Adipocyte (in vitro differentiated cells): ENCODE results near the gene MICA.
A peak's percentile ranks its signal among the peaks of the same experiment; 100 is the strongest.
"Not testable (repeated sequence)": the region's sequence is repeated elsewhere in the genome, so short reads cannot be mapped to it uniquely, and the experiment has no call there.

Source experiments
- DNase-seq: peaks from one replicate; pipeline ENCODE4 v3.0.0-alpha.2; 2015; ENCODE audit warnings: low read depth
- H3K27me3 ChIP-seq: replicated peaks from 2 replicates; pipeline ENCODE4 v1.7.0; 2013; ENCODE audit warnings: mild to moderate bottlenecking, low read length, moderate library complexity; ENCODE audit not compliant: control insufficient read depth, insufficient read depth
- H3K36me3 ChIP-seq: 2 replicates; pipeline ENCODE4 v1.7.0; 2013; ENCODE audit warnings: low read length, mild to moderate bottlenecking, moderate library complexity; ENCODE audit not compliant: control insufficient read depth, insufficient read depth, severe bottlenecking
- H3K4me1 ChIP-seq: 2 replicates; pipeline ENCODE4 v1.7.0; 2013; ENCODE audit warnings: mild to moderate bottlenecking, low read length, moderate library complexity; ENCODE audit not compliant: control insufficient read depth, insufficient read depth
- H3K4me3 ChIP-seq: 2 replicates; pipeline ENCODE4 v1.7.0; 2013; ENCODE audit warnings: mild to moderate bottlenecking, low read length, moderate library complexity
- H3K9ac ChIP-seq: 2 replicates; pipeline ENCODE4 v1.7.0; 2013; ENCODE audit warnings: mild to moderate bottlenecking, low read length, moderate library complexity
- H3K9me3 ChIP-seq: 2 replicates; pipeline ENCODE4 v1.7.0; 2013; ENCODE audit warnings: mild to moderate bottlenecking, low read length, moderate library complexity; ENCODE audit not compliant: control insufficient read depth

MICA gene

GRCh38 chr6:31438677-31439076 lies 35.3 kb downstream of the MICA start:
- no peaks in the 10 kb centered on the region for H3K4me1 ChIP-seq
- H3K36me3 ChIP-seq = no peaks in the 10 kb centered on the region
- no peak overlapping the region for H3K4me3 ChIP-seq
- H3K9me3 ChIP-seq = peaks cover 26% of the 10 kb centered on the region
- H3K9ac ChIP-seq = no peak overlapping the region
- no peaks in the 10 kb centered on the region for H3K27me3 ChIP-seq
- no peak for DNase-seq

- Histone ChIP-seq H3K4me3 (peak overlapping the region; percentile 71), H3K36me3 (no peaks in the 10 kb centered on the region), H3K4me1 (no peaks in the 10 kb centered on the region), H3K27me3 (no peaks in the 10 kb centered on the region), H3K9ac (peak overlapping the region; percentile 40), H3K9me3 (peaks cover 26% of the 10 kb centered on the region)
- peak; percentile 93 for DNase-seq
Observed at GRCh38 chr6:31441365-31442267, 38.2 kb downstream of the MICA start.

DNA sequence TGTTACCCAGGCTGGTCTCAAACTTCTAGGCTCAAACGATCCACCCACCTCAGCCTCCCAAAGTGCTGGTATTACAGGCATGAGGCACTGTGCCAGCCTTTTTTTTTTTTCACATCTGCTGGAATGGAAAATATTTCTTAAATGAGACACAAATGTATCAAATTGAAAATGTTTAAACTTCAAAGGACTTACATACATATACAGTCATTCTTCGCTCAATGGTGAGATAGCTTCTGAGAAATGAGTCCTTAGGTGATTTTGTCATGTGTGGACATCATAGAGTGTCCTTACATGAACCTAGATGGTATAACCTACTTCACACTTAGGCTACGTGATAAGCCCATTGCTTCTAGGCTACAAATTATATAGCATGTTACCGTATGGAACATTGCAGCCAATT lies 43.1 kb downstream of the MICA start:
- no peaks in the 10 kb centered on the region for H3K36me3 ChIP-seq
- H3K4me3 ChIP-seq = no peak overlapping the region
- peak; percentile 46 for DNase-seq
- no peak overlapping the region for H3K9ac ChIP-seq
- H3K4me1 ChIP-seq = no peaks in the 10 kb centered on the region
- peaks cover 9% of the 10 kb centered on the region for H3K27me3 ChIP-seq
- peaks cover 9% of the 10 kb centered on the region for H3K9me3 ChIP-seq

GRCh38 chr6:31446999-31447789 lies 43.8 kb downstream of the MICA start:
- not testable (repeated sequence) for H3K27me3 ChIP-seq, H3K9me3 ChIP-seq, DNase-seq, H3K4me3 ChIP-seq, H3K36me3 ChIP-seq, H3K9ac ChIP-seq, H3K4me1 ChIP-seq

GRCh38 chr6:31450751-31451150 lies 47.4 kb downstream of the MICA start:
- H3K36me3 ChIP-seq = no peaks in the 10 kb centered on the region
- peaks cover 9% of the 10 kb centered on the region for H3K27me3 ChIP-seq
- no peak for DNase-seq
- peaks cover 14% of the 10 kb centered on the region for H3K9me3 ChIP-seq
- no peaks in the 10 kb centered on the region for H3K4me1 ChIP-seq
- no peak overlapping the region for H3K9ac ChIP-seq
- no peak overlapping the region for H3K4me3 ChIP-seq

DNA sequence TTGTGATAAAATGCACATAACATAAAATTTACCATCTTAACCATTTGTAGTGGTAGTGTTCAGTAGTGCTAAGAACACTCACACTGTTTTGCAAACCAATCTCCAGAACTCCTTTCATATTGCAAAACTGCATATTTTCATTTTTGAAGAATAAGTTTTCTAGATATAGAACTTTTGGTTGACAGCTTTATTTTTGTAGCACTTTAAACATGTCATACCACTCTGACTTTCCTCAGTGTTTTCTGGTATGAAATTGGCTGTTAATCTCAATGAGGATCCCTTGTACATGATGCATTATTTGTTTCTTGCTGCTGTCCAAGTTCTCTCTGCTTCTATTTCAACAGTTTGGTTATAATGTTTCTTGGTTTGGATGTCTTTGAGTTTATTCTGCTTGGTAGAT lies 49.5 kb downstream of the MICA start:
- H3K4me1 ChIP-seq = no peaks in the 10 kb centered on the region
- peaks cover 14% of the 10 kb centered on the region for H3K9me3 ChIP-seq
- no peak overlapping the region for H3K9ac ChIP-seq
- H3K27me3 ChIP-seq = peaks cover 9% of the 10 kb centered on the region
- H3K4me3 ChIP-seq = no peak overlapping the region
- H3K36me3 ChIP-seq = no peaks in the 10 kb centered on the region
- no peak for DNase-seq

GRCh38 chr6:31453259-31453658 lies 49.9 kb downstream of the MICA start:
- H3K36me3 ChIP-seq = no peaks in the 10 kb centered on the region
- no peak for DNase-seq
- no peak overlapping the region for H3K9ac ChIP-seq
- H3K9me3 ChIP-seq = peaks cover 14% of the 10 kb centered on the region
- H3K27me3 ChIP-seq = peaks cover 9% of the 10 kb centered on the region
- no peaks in the 10 kb centered on the region for H3K4me1 ChIP-seq
- no peak overlapping the region for H3K4me3 ChIP-seq

GRCh38 chr6:31459864-31460263 lies 56.5 kb downstream of the MICA start:
- H3K4me3 ChIP-seq, H3K9me3 ChIP-seq, H3K27me3 ChIP-seq, H3K36me3 ChIP-seq, H3K9ac ChIP-seq, DNase-seq: not testable (repeated sequence)
- H3K4me1 ChIP-seq = peaks cover 14% of the 10 kb centered on the region

DNA sequence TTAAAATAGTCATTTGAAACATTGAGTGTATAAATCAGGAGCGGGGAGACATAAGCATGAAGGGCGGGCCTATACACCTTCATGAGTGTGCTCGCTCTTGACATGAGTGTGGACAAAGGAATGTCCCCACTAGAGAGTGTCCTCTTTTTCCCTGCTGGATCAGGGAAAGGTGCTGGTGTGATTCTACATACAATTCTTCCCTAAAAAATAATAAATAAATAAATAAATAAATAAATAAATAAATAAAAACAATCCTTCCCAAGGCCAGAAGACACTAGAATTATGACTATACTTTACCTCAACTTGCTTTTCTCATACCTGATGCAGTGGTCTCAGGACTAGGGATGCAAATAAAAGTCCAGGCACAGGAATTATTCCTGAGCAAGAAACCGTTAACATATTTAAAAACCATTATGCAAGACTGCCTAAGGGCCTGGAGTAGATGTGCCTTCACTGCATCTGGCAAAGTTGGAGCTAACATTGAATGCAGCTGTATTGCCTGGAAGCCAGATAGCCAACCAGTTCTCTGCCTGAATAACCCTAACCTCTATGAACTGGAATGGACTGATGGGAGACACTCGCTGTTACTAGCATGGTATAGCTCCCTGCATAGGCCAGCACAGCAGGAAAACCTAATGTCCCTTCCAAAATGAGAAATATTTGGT lies 57.1 kb downstream of the MICA start:
- Histone ChIP-seq H3K4me1 (peaks cover 14% of the 10 kb centered on the region), H3K27me3 (no peaks in the 10 kb centered on the region), H3K4me3 (no peak overlapping the region), H3K9me3 (no peaks in the 10 kb centered on the region), H3K9ac (no peak overlapping the region), H3K36me3 (no peaks in the 10 kb centered on the region)
- DNase-seq = peak; percentile 26

GRCh38 chr6:31462026-31462963 lies 58.9 kb downstream of the MICA start:
- no peaks in the 10 kb centered on the region for H3K27me3 ChIP-seq
- DNase-seq = no peak
- peak overlapping the region; percentile 26 for H3K9ac ChIP-seq
- peak overlapping the region; percentile 70 for H3K4me3 ChIP-seq
- no peaks in the 10 kb centered on the region for H3K36me3 ChIP-seq
- H3K4me1 ChIP-seq = peaks cover 14% of the 10 kb centered on the region
- no peaks in the 10 kb centered on the region for H3K9me3 ChIP-seq
